H9 (cell line): Measurements from ENCODE around the gene TRAPPC4. TPM values are rescaled to one million over a fixed set of nuclear protein-coding genes. Genes with fewer than 3 reads are reported as not detected.

ENCODE experiments used
- DNase-seq: peaks from one replicate; pipeline ENCODE4 v3.0.0-alpha.2; 2017
- H2AFZ ChIP-seq: one replicate; pipeline ENCODE4 v1.6.1; 2013; ENCODE audit warnings: mild to moderate bottlenecking, low read length, control low read depth, moderate library complexity
- H2AK5ac ChIP-seq: 2 replicates; pipeline ENCODE4 v1.6.1; 2013; ENCODE audit warnings: low read length, control low read depth, mixed read lengths; ENCODE audit not compliant: insufficient read length
- H2BK120ac ChIP-seq: one replicate; pipeline ENCODE4 v1.6.1; 2013; ENCODE audit warnings: low read depth, mild to moderate bottlenecking, low read length, control low read depth, inconsistent platforms; ENCODE audit not compliant: poor library complexity, severe bottlenecking
- H2BK12ac ChIP-seq: 2 replicates; pipeline ENCODE4 v1.6.1; 2013; ENCODE audit warnings: low read length, control low read depth, mixed read lengths, low read depth; ENCODE audit not compliant: insufficient read length
- H2BK15ac ChIP-seq: 2 replicates; pipeline ENCODE4 v1.6.1; 2013; ENCODE audit warnings: low read depth, low read length, control low read depth
- H2BK20ac ChIP-seq: one replicate; pipeline ENCODE4 v1.6.1; 2013; ENCODE audit warnings: low read depth, mild to moderate bottlenecking, low read length, control low read depth, inconsistent platforms; ENCODE audit not compliant: poor library complexity, severe bottlenecking
- H2BK5ac ChIP-seq: 2 replicates; pipeline ENCODE4 v1.6.1; 2013; ENCODE audit warnings: low read length, control low read depth, mixed read lengths; ENCODE audit not compliant: insufficient read length
- H3K14ac ChIP-seq: 2 replicates; pipeline ENCODE4 v1.6.1; 2013; ENCODE audit warnings: low read length, control low read depth; ENCODE audit not compliant: insufficient read depth
- H3K18ac ChIP-seq: 2 replicates; pipeline ENCODE4 v1.6.1; 2013; ENCODE audit warnings: low read depth, mild to moderate bottlenecking, mixed read lengths, low read length, control low read depth; ENCODE audit not compliant: insufficient read length
- H3K23ac ChIP-seq: 2 replicates; pipeline ENCODE4 v1.6.1; 2013; ENCODE audit warnings: low read length, control low read depth, mixed read lengths, low read depth; ENCODE audit not compliant: insufficient read length
- H3K23me2 ChIP-seq: 2 replicates; pipeline ENCODE4 v1.6.1; 2013; ENCODE audit warnings: low read depth, mild to moderate bottlenecking, mixed read lengths, low read length, control low read depth; ENCODE audit not compliant: insufficient read length, poor library complexity, severe bottlenecking
- H3K27ac ChIP-seq: 2 replicates; pipeline ENCODE4 v1.5.1; 2013; ENCODE audit warnings: low read length, control low read depth, mixed read lengths, low read depth; ENCODE audit not compliant: insufficient read length
- H3K27me3 ChIP-seq: 2 replicates; pipeline ENCODE4 v1.6.1; 2013; ENCODE audit warnings: low read length, control low read depth, inconsistent platforms; ENCODE audit not compliant: insufficient read depth
- H3K4ac ChIP-seq: 2 replicates; pipeline ENCODE4 v1.6.1; 2013; ENCODE audit warnings: low read depth, mild to moderate bottlenecking, control low read depth, inconsistent platforms, low read length, moderate library complexity
- H3K4me1 ChIP-seq: 2 replicates; pipeline ENCODE4 v1.6.1; 2013; ENCODE audit warnings: low read length, control low read depth, inconsistent platforms; ENCODE audit not compliant: insufficient read depth
- H3K4me2 ChIP-seq: 2 replicates; pipeline ENCODE4 v1.6.1; 2013; ENCODE audit warnings: low read length, control low read depth, mixed read lengths; ENCODE audit not compliant: insufficient read length, insufficient read depth
- H3K56ac ChIP-seq: 2 replicates; pipeline ENCODE4 v1.6.1; 2013; ENCODE audit warnings: low read depth, mild to moderate bottlenecking, mixed read lengths, low read length, control low read depth; ENCODE audit not compliant: insufficient read length
- H3K79me1 ChIP-seq: 2 replicates; pipeline ENCODE4 v1.6.1; 2013; ENCODE audit warnings: low read depth, mild to moderate bottlenecking, moderate library complexity, low read length, control low read depth, inconsistent platforms; ENCODE audit not compliant: insufficient read depth, poor library complexity, severe bottlenecking
- H3K79me2 ChIP-seq: 2 replicates; pipeline ENCODE4 v1.6.1; 2013; ENCODE audit warnings: low read length, control low read depth, inconsistent platforms; ENCODE audit not compliant: insufficient read depth
- H3K9ac ChIP-seq: 2 replicates; pipeline ENCODE4 v1.6.1; 2013; ENCODE audit warnings: low read length, control low read depth, mixed read lengths; ENCODE audit not compliant: insufficient read length; ENCODE audit errors: extremely low read depth
- H3K9me3 ChIP-seq: one replicate; pipeline ENCODE4 v1.6.1; 2013; ENCODE audit warnings: low read depth, low read length, inconsistent platforms; ENCODE audit not compliant: control insufficient read depth
- H3T11ph ChIP-seq: one replicate; pipeline ENCODE4 v1.6.1; 2013; ENCODE audit warnings: mild to moderate bottlenecking, low read length, control low read depth, inconsistent platforms
- H4K20me1 ChIP-seq: one replicate; pipeline ENCODE4 v1.6.1; 2013; ENCODE audit not compliant: control insufficient read depth, insufficient read length, insufficient read depth
- H4K5ac ChIP-seq: 2 replicates; pipeline ENCODE4 v1.6.1; 2013; ENCODE audit warnings: low read depth, mild to moderate bottlenecking, mixed read lengths, low read length, control low read depth; ENCODE audit not compliant: insufficient read length
- H4K8ac ChIP-seq: replicated peaks from 2 replicates; pipeline ENCODE4 v1.6.1; 2013; ENCODE audit warnings: low read length, control low read depth, mixed read lengths, low read depth; ENCODE audit not compliant: insufficient read length
- H4K91ac ChIP-seq: 2 replicates; pipeline ENCODE4 v1.6.1; 2013; ENCODE audit warnings: low read depth, mild to moderate bottlenecking, moderate library complexity, mixed read lengths, low read length, control low read depth; ENCODE audit not compliant: insufficient read length
- H3K27ac Mint-ChIP-seq, 3 experiments: 2 replicates in 2 of 3; 3 replicates in 1 of 3; pipeline ENCODE4 v1.8.0; 2020 to 2021; ENCODE audit warnings: mixed read lengths in 3 of 3, mild to moderate bottlenecking in 1 of 3, moderate library complexity in 1 of 3
- H3K27me3 Mint-ChIP-seq: 2 replicates; pipeline ENCODE4 v1.8.0; 2021; ENCODE audit warnings: low read depth, mild to moderate bottlenecking, moderate library complexity, mixed read lengths
- H3K36me3 Mint-ChIP-seq, 3 experiments: 2 replicates in 2 of 3; 3 replicates in 1 of 3; pipeline ENCODE4 v1.8.0; 2020 to 2021; ENCODE audit warnings: low read depth in 3 of 3, mixed read lengths in 3 of 3; ENCODE audit not compliant: insufficient read depth in 1 of 3
- H3K4me1 Mint-ChIP-seq, 2 experiments: 2 replicates each; pipeline ENCODE4 v1.8.0; 2020; ENCODE audit warnings: mixed read lengths in 2 of 2
- H3K4me3 Mint-ChIP-seq, 2 experiments: 2 replicates in 1 of 2; 3 replicates in 1 of 2; pipeline ENCODE4 v1.8.0; 2020 to 2021; ENCODE audit warnings: mild to moderate bottlenecking in 2 of 2, mixed read lengths in 2 of 2, moderate library complexity in 1 of 2
- H3K9me3 Mint-ChIP-seq, 2 experiments: 2 replicates in 1 of 2; 3 replicates in 1 of 2; pipeline ENCODE4 v1.8.0; 2020; ENCODE audit warnings: mild to moderate bottlenecking in 2 of 2, mixed read lengths in 2 of 2, moderate library complexity in 1 of 2
- CTCF ChIP-seq: fragments of 200-600 bp; sonication (generic); conservative IDR thresholded peaks from 3 replicates; pipeline ENCODE4 v1.8.0; 2021; ENCODE audit warnings: antibody characterized with exemption, mild to moderate bottlenecking
- WGBS: extraction: QIAGEN DNeasy Blood & Tissue Kit; methylation state at CpG from one replicate; pipeline ENCODE4 v1.1.7; 2013; ENCODE audit warnings: missing lambda C conversion rate, low lambda C conversion rate, mixed read lengths; ENCODE audit not compliant: insufficient read length; ENCODE audit errors: extremely low coverage; 5-methylcytosine and 5-hydroxymethylcytosine counted together
- total RNA-seq: library from RNA; stranded (reverse); gene quantifications from 2 replicates; pipeline ENCODE4 v1.2.1, GENCODE V29; 2021

Gene TRAPPC4
- total RNA-seq, 1 experiment from 2014 or later, result 82.8 TPM

DNA sequence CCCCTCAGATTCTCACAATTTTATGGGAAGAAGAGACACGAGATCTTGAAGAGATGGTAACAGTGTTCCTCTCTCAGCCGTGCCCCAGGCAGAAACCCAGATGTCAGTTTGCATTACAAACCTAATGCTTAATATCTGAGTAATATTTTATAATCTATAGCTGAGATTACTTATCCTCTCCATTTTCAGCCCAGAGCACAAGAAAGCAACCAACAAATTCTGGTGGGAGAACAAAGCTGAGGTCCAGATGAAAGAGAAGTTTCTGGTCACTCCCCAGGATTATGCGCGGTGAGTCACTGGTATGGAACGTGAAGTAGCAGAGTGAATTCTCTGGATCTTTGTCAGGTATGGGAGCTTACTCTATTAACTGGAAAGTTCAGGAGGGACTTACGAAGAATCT is 19.7 kb upstream of the TRAPPC4 start:
- Histone ChIP-seq H3K79me2 (no peaks in the 10 kb centered on the region; the same call in 1 of the 2 replicates), H3K18ac (no peak overlapping the region), H4K91ac (no peak overlapping the region), H4K20me1 (no peaks in the 10 kb centered on the region), H4K8ac (no peak overlapping the region), H2AFZ (no peak overlapping the region), H4K5ac (peak overlapping the region; percentile 40), H3T11ph (no peak overlapping the region), H2BK120ac (no peak overlapping the region), H3K9ac (peak overlapping the region; percentile 81), H2BK15ac (no peak overlapping the region), H3K27me3 (no peaks in the 10 kb centered on the region), H3K23me2 (peaks cover 11% of the 10 kb centered on the region), H3K4me2 (peak overlapping the region; percentile 68), H2BK5ac (no peak overlapping the region), H3K9me3 (no peaks in the 10 kb centered on the region), H3K27ac (peak overlapping the region; percentile 41), H3K23ac (no peak overlapping the region), H2BK12ac (no peak overlapping the region), H3K79me1 (no peaks in the 10 kb centered on the region), H3K4me1 (no peaks in the 10 kb centered on the region), H3K4ac (no peak overlapping the region), H3K56ac (no peak overlapping the region), H3K14ac (peak overlapping the region; percentile 42; the same call in 1 of the 2 replicates), H2AK5ac (no peak overlapping the region), H2BK20ac (no peak overlapping the region)
- Mint-ChIP-seq H3K4me3 (peak overlapping the region; percentile 95 to 99), H3K9me3 (no peaks in the 10 kb centered on the region), H3K36me3 (peaks cover 28 to 72% (median 53%) of the 10 kb centered on the region in 3 experiments), H3K27me3 (no peaks in the 10 kb centered on the region), H3K4me1 (peaks cover 17 to 18% of the 10 kb centered on the region in 2 experiments), H3K27ac (peak overlapping the region; percentile 87 to 98 (median 98))
- peak; percentile 66 for DNase-seq
- WGBS, result no CpG with 5 or more reads among the region's 6 CpGs
- no peak for TF ChIP-seq CTCF
